Fibroblast of upper back skin (primary cell): ENCODE results near the gene CCDC184.
"Not testable (repeated sequence)": the region's sequence is repeated elsewhere in the genome, so short reads cannot be mapped to it uniquely, and the experiment has no call there.

Source experiments
- DNase-seq: peaks from one replicate; pipeline ENCODE4 v3.0.0-alpha.2; 2013

Gene CCDC184

GRCh38 chr12:48183091-48183875 is at the start of gene CCDC184:
Gene CCDC184, plus strand, starts transcription at chr12:48183644. Its CDS starts 479 bp downstream, at chr12:48184123.
- DNase-seq: peak; percentile 81

- no peak for DNase-seq
Observed at GRCh38 chr12:48135027-48135426, 48.4 kb upstream of the CCDC184 start.

DNA sequence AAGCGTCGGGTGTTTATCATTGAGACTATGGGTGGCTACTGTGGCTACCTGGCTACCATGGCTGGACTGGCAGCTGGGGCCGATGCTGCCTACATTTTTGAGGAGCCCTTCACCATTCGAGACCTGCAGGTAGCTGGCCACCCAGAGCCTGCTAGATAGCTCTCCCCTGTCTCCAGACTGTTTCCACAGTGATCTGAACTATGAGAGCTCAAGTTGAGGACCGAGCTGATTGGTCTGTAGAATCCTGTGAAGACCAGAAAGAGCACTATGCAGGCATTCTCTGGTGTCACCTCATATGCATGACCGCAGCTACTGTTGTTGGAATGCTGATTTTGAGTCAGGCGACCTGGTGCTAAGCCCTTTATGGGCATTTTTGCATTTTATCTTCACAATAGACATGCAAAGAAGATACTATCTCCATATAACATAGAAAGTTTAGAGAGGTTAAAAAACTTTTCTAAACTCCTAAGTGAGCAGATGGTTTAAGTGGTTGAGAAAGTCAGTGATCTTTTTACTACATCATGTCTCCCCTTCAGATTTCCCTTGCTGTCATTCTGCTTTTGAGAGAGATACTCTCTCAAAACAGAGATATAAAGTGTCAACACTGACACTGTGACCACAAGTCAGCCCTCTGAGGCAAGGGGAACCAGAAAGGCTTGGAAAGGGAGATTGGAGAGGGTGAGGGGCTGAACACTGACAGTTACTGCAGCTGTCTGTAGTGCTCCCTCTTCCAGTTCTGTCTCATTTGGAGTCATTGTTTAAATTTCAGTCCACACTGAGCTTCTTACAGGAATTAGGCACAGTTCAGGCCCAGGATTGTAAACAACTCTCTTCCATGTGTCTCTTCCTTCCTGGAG is 40.4 kb upstream of the CCDC184 start:
- DNase-seq: no peak

DNA sequence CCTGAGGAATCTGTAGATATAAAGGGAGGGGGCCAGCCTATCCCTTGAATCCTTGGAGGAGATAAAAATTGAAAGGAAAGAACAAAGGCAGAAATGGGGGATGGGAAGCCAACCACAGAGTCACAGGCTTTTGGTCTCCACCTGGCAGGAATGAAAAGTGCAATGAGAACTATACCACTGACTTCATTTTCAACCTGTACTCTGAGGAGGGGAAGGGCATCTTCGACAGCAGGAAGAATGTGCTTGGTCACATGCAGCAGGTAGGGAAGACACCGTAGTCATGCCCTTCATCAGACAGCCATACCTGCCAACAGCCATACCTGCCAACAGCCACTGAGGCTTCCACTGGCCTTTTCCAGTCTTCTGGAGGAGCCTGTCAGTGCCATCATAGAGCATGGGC is 39.5 kb upstream of the CCDC184 start:
- no peak for DNase-seq

GRCh38 chr12:48145981-48146380 is 37.5 kb upstream of the CCDC184 start:
- DNase-seq: no peak

DNA sequence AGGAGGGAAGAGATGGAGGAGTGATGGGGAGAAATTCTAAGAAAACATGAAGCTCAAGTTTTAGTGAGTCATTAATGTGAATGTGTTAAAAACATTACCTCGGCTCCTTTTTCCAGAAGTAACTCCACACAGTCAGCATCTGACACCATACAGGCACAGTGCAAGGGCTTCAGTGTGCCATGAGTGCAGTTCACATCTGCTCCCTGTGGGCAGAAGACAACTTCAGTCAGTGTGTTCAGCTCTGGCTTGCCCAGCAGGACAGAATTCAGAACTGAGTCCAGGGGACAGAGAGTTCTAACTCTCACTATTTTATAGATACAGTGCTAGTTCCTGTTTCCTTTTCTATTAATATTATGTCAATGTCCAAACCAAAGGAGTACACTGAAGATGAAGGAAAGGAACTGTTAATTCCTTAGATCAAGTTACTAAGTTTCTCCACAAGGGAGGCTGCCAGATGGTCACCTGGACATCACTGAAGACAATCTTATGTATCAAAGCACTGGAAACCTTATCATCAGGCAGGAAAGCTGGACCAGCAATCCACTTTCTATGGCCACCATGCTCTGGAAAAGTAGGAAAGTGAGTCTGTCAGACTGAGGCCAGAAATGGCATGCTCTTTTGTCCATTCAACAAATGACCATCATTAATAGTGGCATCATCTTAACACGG is 32.2 kb upstream of the CCDC184 start:
- DNase-seq: no peak

DNA sequence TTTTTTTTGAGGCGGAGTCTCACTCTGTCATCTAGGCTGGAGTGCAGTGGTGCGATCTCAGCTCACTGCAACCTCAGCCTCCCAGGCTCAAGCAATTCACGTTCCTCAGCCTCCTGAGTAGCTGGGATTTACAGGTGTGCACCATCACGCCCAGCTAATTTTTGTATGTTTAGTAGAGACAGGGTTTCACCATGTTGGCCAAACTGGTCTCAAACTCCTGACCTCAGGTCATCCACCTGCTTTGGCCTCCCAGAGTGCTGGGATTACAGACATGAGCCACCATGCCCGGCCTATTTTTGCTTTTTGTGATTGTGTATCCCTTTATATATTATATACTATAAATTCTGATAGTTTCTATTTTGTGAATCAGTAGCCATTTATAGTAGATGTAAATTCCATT is 27.7 kb upstream of the CCDC184 start:
- not testable (repeated sequence) for DNase-seq

- DNase-seq: no peak
Observed at GRCh38 chr12:48156652-48157017, 26.8 kb upstream of the CCDC184 start.

GRCh38 chr12:48157018-48157888 is 26.2 kb upstream of the CCDC184 start, which contains the start of gene ASB8:
Gene ASB8, minus strand, starts transcription at chr12:48157515. Its CDS starts 4,019 bp downstream, at chr12:48153496.
- DNase-seq: peak; percentile 98

GRCh38 chr12:48157889-48158370 is 25.5 kb upstream of the CCDC184 start:
- no peak for DNase-seq

- peak; percentile 39 for DNase-seq
Observed at GRCh38 chr12:48160046-48160445, 23.4 kb upstream of the CCDC184 start.

GRCh38 chr12:48160807-48161206 is 22.6 kb upstream of the CCDC184 start:
- DNase-seq: peak; percentile 30

- no peak for DNase-seq
Observed at GRCh38 chr12:48163150-48163747, 20.2 kb upstream of the CCDC184 start.

DNA sequence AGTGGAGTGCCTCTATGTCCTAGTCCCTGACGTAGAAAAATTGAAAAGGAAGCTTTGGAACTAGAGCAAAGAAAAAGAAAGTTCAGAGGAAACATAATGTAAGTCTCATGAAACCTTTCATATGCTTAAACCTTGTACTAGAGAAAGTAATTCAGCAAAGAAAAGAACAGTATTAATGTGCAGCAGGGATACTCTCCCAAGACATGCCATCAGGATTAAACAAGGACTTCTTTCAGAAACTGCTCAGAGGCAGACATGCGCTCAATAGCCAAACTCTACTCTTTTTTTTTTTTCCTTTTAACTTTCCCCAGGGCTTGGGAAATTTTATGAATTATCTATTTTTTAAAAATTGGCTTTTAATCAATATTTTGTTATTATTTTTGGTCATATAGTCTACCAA is 19.0 kb upstream of the CCDC184 start:
- no peak for DNase-seq

DNA sequence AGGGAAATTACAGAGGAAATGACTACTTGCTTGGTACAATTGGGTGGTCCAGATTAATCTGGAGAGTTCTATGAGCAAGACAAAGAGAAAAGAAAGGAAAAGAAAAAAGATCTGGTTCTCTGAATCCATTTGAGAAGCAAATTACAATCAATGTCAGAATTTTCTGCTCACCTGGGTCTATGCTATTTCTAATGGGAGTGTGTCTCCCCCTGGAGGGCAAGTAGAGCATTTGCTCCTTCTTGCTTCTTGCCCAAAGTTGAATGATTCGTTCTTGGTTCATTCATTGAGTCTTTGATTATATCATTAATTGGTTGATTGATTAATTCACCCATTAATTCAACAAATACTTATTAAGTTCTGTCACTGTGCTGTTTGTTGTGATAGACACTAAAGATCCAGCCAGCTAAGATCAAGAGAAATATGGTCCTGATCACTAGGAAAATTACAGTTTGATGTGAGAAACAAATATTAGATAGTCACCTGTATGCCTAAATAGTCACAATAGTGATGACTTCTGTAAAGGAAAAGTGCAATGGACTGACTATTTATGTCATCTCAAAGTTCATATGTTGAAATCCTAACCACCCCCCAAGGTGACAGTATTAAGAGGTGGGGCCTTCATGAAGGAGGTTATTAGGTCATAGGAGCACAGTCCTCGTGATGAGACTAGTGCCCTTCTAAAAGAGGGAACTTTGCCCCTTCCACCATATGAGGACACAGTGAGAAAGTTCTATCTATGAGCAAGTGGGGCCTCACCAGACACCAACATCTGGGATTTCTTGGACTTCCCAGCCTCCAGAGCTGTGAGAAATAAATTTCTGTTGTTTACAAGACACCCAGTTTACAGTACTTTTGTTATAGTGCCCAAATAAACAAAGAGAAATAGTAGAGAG is 18.1 kb upstream of the CCDC184 start:
- peak; percentile 64 for DNase-seq

GRCh38 chr12:48169011-48169410 is 14.4 kb upstream of the CCDC184 start:
- no peak for DNase-seq

DNA sequence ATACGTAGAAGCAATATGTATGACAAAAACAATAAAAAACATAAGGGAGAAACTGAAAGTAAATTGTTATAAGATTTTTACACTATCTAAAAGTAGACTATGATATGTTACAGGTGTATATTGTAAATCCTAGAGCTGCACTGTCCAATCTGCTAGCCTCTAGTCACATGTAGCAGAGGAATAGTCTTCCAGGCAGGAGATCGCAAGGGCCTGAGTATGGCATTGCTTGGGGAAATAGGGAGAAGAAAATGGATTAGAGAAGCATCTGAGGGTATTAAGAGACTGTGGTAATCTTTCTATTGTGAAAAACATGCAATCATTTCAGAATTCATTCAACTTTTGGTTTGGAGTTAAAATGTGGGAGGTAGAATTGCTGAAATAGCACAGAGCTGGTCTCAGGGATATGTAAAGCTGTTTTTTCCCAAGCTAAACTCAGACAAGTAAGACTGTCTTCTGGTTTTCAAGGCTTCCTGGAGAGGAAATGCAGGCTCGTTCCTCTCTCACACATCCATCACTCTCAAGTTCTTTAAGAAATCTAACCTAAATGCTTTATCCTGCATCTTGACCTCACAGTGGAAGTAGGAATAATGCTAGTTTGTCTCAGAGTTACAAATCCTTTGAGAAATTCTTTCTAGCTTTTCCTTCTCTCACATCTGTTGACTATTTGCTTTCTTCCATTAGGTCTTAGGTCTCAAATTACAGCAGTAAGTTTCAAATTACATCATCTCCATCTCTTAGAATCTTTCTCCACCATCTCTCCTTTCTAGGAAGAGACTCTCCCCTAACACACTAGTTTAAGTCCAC is 7.6 kb upstream of the CCDC184 start:
- no peak for DNase-seq

DNA sequence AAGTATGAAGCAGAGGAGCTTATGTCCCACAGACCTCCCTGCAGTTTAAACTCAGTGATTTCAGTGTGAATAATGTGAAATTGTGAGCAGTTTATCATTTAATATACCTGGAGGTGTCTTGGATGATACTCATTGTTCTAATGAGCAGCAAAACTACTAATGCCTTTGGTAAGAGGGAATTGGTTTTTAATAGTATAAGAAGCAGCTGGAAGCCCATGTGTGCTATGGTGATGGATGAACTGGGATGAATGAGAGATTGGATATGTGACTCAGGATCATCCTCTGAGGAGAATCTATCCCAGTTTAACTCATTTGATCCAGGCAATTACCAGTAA is 7.1 kb upstream of the CCDC184 start:
- no peak for DNase-seq

DNA sequence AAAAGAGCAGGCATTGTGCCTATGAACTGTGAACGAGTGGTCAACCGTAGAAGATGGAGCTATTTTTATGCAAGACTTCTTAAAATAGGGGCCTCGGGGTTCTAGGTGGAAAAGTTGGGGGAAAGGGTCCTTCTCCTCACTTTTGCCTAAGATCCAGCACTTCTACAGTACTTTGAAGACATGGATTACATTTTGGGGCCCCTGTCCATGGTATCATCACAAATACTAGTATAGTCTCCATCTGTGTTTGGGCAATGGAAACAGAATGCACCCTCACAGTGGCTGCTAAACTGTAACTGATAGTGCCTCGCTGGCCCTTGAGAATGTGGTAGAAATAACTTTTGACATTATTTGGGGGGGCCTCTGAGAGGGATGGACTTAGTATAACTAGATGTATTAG is 5.5 kb upstream of the CCDC184 start:
- DNase-seq: no peak

DNA sequence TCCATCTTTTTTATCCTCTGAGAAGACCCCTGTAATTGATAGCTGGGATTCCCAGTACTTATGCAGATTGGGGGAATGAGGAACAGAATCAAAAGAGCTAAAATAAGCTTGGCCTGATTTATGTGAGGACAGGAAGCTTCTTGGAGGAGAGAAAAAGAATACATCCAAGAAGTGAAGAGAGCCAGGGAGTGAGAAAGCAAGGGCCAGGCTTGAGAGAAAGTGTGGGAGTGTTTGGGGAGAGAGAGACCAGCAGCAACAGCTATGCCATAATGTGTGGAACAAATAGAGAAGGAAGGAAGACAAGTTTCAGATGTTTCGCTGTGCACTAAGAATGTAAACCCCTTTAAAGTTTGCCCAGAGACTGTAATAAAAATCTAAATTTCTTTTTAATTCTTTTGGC is 4.0 kb upstream of the CCDC184 start:
- no peak for DNase-seq
